ENCODE results near the gene ARPC1B.
"Not testable (repeated sequence)": the region's sequence is repeated elsewhere in the genome, so short reads cannot be mapped to it uniquely, and the experiment has no call there.

Gene ARPC1B

DNA sequence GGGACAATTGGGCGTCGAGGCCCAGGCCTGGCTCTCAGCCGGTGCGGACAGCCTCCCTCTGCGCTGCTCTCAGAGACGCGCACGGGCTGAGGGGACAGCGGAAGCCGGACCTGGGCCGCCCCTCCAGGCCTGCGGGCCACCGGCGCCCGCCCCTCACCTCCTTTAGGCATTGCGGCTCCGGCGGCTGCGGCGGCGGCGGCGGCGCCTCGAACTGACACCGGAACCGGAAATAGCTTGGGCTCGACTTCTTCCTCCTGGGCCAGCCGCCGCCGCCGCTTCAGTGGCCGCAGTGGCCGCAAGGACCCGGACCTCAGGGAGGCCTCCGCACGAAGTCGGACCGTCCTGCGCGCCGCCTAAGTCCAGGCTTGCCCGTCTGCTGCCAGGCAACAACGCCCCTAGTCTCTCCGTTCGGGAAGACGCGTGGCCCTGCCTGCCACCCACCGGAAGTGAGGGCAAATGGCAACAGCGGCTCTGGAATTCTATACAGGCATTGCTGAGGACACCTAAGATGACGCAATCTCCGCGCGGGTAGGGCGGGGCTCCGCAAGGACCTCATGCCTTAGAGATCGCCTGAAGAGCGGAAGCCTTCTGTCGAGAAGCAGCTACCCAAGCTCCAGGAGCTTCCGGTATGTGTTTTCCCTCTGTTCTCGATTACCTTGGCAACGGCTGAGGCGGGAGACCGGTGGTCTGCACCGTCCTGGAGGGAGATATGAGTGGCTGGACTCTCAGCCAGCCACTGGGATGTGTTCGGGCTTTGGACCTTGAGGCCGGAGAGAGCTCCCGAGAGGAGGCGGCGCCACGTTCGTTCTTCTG, 34.1 kb downstream of the ARPC1B start, which contains the start of the genes BUD31 and PDAP1:
BUD31 (plus strand) TSS at position 591 of the 813 bp plus-strand sequence. CDS start 2,124 bp downstream, outside the sequence.
PDAP1 (minus strand) TSS at position 219 of the 813 bp plus-strand sequence; CDS start at position 170, 49 bp downstream.
- peak within 1 kb of the TSS; percentile 95 for H3K27ac Mint-ChIP-seq
- ATAC-seq (peak; percentile 91), DNase-seq (ENCODE audit: low spot score in 2 of 2) (peak; percentile 96 to 99)
- peaks cover 82% of the 10 kb centered on the region for H3K36me3 Mint-ChIP-seq
- H3K9me3 Mint-ChIP-seq: no peaks in the 10 kb centered on the region
- peaks cover 51% of the 10 kb centered on the region for H3K4me1 Mint-ChIP-seq
- H3K4me3 Mint-ChIP-seq: peak within 1 kb of the TSS; percentile 92

DNA sequence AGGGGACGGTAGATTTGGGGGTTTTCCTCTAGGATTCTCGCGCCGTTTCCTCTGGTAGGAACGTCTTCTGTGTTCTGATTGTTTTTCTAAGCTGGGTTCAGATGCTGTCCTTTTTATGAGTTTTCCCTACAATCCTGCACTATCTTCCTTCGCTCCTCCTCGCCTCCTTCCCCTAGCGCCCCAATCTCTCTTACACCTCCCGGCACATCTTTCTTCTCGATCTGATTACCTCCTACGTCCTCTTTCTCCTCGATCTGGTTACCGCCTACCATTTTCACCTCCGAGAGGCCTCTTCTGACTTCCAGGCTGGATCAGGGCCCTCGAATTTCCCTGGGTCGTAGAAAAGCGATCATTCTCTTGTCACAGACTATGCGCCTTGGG, 34.7 kb downstream of the ARPC1B start:
- DNase-seq (ENCODE audit: low spot score in 2 of 2) (peak in 1 of 2 donors; percentile 62), ATAC-seq (peak; percentile 22)
- Mint-ChIP-seq H3K27ac (peak overlapping the region; percentile 95), H3K9me3 (no peaks in the 10 kb centered on the region), H3K36me3 (peaks cover 82% of the 10 kb centered on the region), H3K4me3 (peak overlapping the region; percentile 92), H3K4me1 (peaks cover 45% of the 10 kb centered on the region)

DNA sequence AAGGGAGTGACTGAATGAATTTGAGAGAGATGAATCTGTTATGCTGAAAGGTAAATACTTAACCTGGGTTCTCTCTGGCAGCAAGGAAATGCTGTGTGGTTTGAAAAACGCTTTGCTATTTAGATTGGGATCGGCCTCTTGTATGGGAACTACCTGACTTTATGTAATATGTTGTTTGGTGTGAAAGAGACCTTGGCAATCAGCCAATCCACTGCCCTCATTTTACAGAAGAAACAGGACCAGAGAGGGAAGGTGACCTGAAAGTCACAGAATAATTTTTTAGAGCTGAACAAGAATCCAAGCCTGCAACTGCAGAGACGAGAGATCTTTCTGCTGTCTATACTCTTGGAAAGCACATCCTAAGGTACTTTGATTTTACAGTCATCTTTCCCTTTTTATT, 35.3 kb downstream of the ARPC1B start:
- ATAC-seq (no peak), DNase-seq (ENCODE audit: low spot score in 2 of 2) (no peak)
- peak overlapping the region; percentile 95 for H3K27ac Mint-ChIP-seq
- peaks cover 82% of the 10 kb centered on the region for H3K36me3 Mint-ChIP-seq
- H3K9me3 Mint-ChIP-seq: no peaks in the 10 kb centered on the region
- H3K4me3 Mint-ChIP-seq: peak overlapping the region; percentile 92
- H3K4me1 Mint-ChIP-seq: peaks cover 42% of the 10 kb centered on the region

DNA sequence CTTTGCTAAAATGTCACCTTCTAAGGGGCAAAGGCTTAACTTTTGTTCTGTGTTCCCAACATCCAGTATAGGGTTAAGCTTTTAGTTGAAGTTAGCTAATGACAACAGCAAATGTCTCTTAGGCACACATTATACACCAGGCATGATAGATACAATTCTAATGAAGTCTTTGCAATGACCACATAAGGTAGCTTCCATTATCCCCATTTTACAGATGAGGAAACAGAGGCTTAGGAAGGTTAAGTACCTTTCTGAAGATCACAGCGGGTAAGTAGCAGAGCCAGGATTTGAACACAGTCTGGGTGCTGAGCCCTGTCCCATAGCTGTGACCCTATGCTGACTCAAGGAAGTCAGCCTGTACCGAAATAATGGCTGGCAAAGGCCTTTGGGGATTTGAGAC, 36.1 kb downstream of the ARPC1B start:
- H3K36me3 Mint-ChIP-seq: peaks cover 83% of the 10 kb centered on the region
- peaks cover 47% of the 10 kb centered on the region for H3K4me1 Mint-ChIP-seq
- DNase-seq (ENCODE audit: low spot score in 2 of 2) (no peak), ATAC-seq (no peak)
- H3K9me3 Mint-ChIP-seq: no peaks in the 10 kb centered on the region
- H3K4me3 Mint-ChIP-seq: peak overlapping the region; percentile 92
- H3K27ac Mint-ChIP-seq: peak overlapping the region; percentile 95

DNA sequence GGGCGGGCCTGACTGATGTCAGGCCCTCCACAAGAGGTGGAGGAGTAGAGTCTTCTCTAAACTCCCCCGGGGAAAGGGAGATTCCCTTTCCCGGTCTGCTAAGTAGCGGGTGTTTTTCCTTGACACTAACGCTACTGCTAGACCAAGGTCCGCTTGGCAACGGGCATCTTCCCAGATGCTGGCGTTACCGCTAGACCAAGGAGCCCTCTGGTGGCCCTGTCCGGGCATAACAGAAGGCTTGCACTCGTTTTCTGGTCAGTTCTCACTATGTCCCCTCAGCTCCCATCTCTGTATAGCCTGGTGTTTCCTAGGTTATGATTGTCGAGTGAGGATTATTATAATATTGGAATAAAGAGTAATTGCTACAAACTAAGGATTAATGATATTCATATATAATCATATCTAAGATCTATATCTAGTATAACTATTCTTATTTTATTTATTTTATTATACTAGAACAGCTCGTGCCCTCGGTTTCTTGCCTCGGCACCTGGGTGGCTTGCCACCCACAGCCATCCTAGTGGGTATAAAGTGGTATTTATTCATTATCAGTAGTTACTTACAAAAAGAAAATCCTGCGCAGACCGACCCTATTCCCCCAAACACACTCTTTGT, 41.1 kb downstream of the ARPC1B start:
- H3K4me1 Mint-ChIP-seq: peaks cover 25% of the 10 kb centered on the region
- not testable (repeated sequence) for H3K4me3 Mint-ChIP-seq; ATAC-seq; H3K9me3 Mint-ChIP-seq; DNase-seq (ENCODE audit: low spot score in 2 of 2)
- H3K27ac Mint-ChIP-seq: peak overlapping the region; percentile 74
- peaks cover 100% of the 10 kb centered on the region for H3K36me3 Mint-ChIP-seq

DNA sequence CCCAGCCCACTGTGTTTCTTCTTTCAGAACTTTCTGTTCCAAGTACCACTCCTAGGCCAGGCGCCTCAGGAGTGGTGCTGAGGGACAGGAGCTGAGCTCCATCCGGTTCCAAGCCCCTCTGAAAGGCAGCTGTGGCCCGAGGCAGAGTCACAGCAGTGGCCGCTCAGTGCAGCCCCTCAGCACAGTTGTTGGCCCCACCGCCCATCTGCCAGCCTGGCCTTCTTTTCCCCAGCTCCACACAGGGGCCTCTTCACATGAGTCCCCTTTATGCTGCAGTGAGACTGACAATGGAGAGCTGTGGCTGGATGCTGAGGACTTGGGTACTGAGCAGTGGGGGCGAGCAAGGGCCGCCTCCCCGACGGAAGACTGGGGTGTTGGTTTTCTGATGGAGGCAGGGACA, 43.7 kb downstream of the ARPC1B start:
- no peaks in the 10 kb centered on the region for H3K9me3 Mint-ChIP-seq
- H3K4me1 Mint-ChIP-seq: peaks cover 15% of the 10 kb centered on the region
- no peak overlapping the region for H3K4me3 Mint-ChIP-seq
- ATAC-seq: no peak
- no peak overlapping the region for H3K27ac Mint-ChIP-seq
- no peak for DNase-seq (ENCODE audit: low spot score in 2 of 2)
- H3K36me3 Mint-ChIP-seq: peaks cover 98% of the 10 kb centered on the region

DNA sequence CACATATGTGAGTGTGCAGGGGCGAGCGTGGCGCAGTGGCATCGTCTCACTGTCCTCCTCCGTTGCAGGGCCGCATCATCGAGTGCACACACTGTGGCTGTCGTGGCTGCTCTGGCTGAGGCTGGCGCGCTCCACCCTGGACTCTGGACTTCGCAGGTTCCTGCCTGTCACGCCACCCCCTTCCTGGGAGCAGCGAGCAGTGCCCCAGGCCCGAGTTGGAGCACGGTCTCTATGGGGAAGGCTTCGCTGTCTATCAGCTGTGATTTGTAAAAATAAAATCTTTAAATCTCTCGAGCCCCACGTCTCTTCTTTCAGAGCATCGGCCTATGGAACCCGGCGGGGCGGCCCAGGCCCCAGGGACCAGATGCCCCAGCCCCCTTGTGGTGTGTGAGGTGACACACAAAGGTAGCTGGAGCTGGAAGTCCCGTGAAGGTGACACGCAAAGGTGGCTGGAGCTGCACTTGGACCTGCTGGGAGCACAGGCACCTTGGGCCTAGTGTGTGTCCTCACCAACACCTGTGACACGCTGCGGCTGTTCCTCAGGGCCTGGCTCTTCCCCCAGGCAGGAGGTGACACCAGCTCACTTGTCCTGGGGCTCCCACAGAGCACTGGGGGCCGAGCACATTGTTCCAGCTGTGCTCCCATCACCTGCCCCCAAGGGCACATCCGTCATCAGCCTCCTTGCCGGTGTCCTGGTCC, 44.9 kb downstream of the ARPC1B start:
- H3K36me3 Mint-ChIP-seq: peaks cover 94% of the 10 kb centered on the region
- no peak overlapping the region for H3K4me3 Mint-ChIP-seq
- ATAC-seq (no peak), DNase-seq (ENCODE audit: low spot score in 2 of 2) (no peak)
- H3K27ac Mint-ChIP-seq: peak overlapping the region; percentile 48
- H3K4me1 Mint-ChIP-seq: peaks cover 14% of the 10 kb centered on the region
- H3K9me3 Mint-ChIP-seq: no peaks in the 10 kb centered on the region

DNA sequence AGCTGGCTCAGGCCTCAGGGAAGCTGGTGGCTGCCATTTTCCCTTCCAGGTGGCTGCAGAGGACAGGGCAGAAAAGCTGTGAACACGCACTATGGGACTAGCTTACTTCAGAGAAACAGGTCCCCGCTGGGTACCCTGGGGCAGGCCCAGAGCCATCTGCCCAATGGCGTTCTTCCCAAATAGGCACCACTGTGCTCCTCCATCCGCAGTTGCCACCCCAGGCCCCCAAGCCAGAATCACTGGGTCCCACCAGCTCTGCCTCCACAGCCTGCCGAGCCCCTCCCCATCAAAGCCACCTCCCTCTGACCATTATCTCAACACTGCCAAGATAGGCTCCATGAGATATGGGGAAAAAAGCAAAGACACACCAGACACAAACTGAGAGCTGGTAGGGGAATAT, 45.7 kb downstream of the ARPC1B start:
- peaks cover 90% of the 10 kb centered on the region for H3K36me3 Mint-ChIP-seq
- peaks cover 7% of the 10 kb centered on the region for H3K4me1 Mint-ChIP-seq
- no peak for ATAC-seq
- H3K27ac Mint-ChIP-seq: peak overlapping the region; percentile 48
- no peak for DNase-seq (ENCODE audit: low spot score in 2 of 2)
- no peaks in the 10 kb centered on the region for H3K9me3 Mint-ChIP-seq
- H3K4me3 Mint-ChIP-seq: no peak overlapping the region

DNA sequence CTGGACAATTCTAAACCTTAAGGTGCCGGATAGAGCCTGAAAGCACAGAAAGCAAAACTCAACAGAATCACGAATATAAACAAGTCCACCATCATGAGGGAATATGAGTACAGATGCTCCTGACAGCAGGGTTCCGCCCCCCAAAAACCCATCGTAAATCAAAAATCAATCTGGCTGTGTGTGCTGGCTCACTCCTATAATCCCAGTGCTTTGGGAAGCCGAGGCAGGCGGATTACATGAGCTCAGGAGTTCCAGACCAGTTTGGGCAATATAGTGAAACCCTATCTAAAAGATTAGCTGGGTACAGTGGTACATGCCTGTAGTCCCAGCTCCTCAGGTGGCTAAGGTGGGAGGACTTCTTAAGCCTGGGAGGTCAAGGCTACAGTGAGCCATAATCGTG, 46.5 kb downstream of the ARPC1B start:
- peaks cover 90% of the 10 kb centered on the region for H3K36me3 Mint-ChIP-seq

DNA sequence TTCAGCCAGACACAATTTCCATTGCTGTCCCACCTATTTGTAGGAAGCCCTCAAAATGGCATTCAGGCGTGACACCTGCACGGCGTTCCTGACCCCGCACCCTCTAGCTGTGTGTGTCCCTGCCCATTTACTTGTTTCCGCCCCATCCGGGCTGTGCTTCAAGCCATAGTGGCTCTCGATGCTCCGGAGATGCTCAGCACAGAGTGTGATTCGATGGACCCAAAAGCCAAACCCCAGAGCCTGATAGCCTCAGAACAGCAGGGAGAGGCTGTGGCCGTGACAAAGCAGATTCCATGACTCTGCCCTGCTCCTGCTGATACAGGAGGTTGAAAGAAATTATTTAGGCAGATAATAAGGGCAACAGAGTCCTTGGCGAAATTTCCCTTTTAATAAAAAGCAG, 47.7 kb downstream of the ARPC1B start:
- Mint-ChIP-seq H3K4me3 (no peak overlapping the region), H3K9me3 (no peaks in the 10 kb centered on the region), H3K27ac (no peak overlapping the region), H3K4me1 (no peaks in the 10 kb centered on the region), H3K36me3 (peaks cover 82% of the 10 kb centered on the region)
- ATAC-seq (no peak), DNase-seq (ENCODE audit: low spot score in 2 of 2) (no peak)

More for the DNA sequence above, 46.5 kb downstream of the ARPC1B start:
- Mint-ChIP-seq H3K27ac (no peak overlapping the region), H3K9me3 (no peaks in the 10 kb centered on the region), H3K4me1 (peaks cover 3% of the 10 kb centered on the region), H3K4me3 (no peak overlapping the region)
- DNase-seq (ENCODE audit: low spot score in 2 of 2) (no peak), ATAC-seq (no peak)

DNA sequence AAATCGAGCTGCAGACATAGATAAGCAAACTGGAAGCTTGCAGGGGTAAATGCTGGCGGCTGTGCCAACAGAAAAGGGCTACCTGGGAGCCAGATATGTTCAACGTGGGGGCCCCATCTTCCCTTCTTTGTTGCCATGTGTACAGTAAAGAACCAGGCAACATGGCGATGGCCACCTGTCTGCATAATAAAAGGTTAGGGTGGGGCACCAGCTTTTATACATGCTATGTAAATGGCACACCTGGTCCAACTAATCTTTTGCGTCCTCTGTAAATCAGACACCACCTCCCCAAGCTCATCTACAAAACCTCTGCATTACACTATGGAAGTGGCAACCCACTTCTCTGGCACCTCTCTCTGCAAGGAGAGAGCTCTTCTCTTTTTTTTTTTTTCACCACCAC, 48.1 kb downstream of the ARPC1B start:
- no peak for ATAC-seq
- H3K4me1 Mint-ChIP-seq: no peaks in the 10 kb centered on the region
- peak overlapping the region; percentile 88 for H3K27ac Mint-ChIP-seq
- peaks cover 78% of the 10 kb centered on the region for H3K36me3 Mint-ChIP-seq
- no peak overlapping the region for H3K4me3 Mint-ChIP-seq
- H3K9me3 Mint-ChIP-seq: no peaks in the 10 kb centered on the region
- no peak for DNase-seq (ENCODE audit: low spot score in 2 of 2)

DNA sequence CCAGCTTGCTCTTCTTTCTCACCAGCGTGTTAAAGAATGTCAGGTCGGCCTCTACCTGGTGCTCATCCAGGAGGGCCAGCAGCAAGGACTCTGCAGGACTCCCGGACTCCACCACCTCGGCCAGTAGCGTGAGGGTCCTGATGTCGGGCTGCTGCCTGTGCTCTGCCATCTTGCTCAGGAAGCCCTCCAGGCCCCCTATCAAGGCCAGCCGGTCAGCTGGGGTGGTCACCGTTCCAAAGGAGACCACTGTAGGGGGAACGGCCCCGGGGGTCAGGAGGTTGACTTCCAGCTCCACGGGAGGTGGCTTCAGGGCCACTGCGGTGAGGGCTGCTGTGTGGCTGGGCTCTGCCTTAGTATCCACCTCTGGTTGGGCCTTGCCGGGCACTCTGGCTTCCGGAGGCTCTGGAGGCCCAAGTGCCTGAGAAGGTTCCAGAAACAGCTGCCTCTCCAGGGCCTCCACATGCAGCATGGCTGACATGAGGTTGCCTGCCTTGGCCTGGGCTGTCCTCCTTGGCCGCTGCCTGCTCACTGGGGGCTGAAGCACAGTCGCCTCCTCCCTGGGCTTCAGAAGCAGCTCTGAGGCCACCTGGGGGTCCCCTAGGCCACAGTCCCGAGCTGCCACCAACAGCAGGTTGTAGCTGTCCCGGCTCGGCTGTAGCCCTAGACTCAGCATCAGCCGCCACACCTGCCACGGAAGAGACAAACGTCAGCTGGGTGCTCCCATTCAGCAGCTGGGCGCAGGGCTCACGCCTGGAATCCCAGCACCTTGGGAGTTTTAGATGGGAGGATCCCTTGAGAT, 50.6 kb downstream of the ARPC1B start:
- Mint-ChIP-seq H3K9me3 (no peaks in the 10 kb centered on the region), H3K4me3 (no peak overlapping the region), H3K36me3 (peaks cover 77% of the 10 kb centered on the region), H3K4me1 (no peaks in the 10 kb centered on the region), H3K27ac (no peak overlapping the region)
- ATAC-seq: no peak
- no peak for DNase-seq (ENCODE audit: low spot score in 2 of 2)

DNA sequence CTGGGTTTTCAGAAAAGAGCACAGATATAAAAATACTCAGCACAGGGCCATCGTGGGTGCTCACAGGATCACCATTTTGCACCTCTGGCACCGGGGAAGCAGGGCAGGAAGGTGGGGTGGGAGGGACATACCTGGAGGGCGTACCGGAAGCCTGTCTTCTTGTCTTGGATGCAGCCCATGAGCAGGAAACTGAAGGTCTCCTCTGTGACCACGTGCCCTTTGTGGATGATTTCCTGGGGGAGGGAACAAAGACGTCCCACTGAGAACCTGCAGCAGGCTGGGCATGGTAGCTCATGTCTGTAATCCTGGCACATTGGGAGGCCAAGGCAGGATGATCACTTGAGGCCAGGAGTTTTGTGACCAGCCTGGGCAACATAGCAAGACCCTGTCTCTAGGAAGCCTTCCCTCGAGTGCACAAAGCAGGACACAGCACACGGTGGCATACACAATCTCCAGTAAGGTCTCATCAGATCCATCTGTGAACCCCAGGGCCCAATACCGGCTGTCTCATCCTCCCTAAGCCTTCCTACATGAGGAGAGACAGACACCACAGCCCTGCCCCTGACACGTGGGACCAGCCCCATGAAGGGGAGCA, 54.5 kb downstream of the ARPC1B start:
- Mint-ChIP-seq H3K4me3 (no peak overlapping the region), H3K9me3 (no peaks in the 10 kb centered on the region), H3K27ac (peak overlapping the region; percentile 26), H3K4me1 (no peaks in the 10 kb centered on the region), H3K36me3 (peaks cover 80% of the 10 kb centered on the region)
- DNase-seq (ENCODE audit: low spot score in 2 of 2): no peak
- ATAC-seq: no peak

DNA sequence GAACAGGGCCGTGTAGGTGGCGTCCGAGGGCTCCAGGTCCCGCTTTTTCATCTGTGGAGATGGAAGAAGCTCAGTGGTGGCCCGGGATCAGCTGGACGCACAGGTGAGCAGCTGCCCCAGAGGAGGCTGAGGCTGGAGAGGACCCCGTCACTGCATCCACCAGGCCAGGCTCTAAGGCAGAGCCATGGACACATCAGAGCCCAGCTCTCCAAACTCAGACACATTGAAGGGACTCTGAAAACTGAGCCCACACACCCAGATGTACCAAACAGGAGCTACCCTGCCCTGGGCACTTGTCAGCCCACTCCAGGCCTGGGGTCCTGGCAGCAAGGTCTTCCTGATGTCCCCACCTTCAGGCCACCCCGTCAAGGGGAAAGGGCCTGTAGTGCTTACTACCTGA, 55.2 kb downstream of the ARPC1B start:
- DNase-seq (ENCODE audit: low spot score in 2 of 2): no peak
- peak overlapping the region; percentile 26 for H3K27ac Mint-ChIP-seq
- H3K9me3 Mint-ChIP-seq: no peaks in the 10 kb centered on the region
- H3K36me3 Mint-ChIP-seq: peaks cover 80% of the 10 kb centered on the region
- no peak overlapping the region for H3K4me3 Mint-ChIP-seq
- H3K4me1 Mint-ChIP-seq: no peaks in the 10 kb centered on the region
- ATAC-seq: peak; percentile 11

Measured in stimulated activated effector memory CD8-positive, alpha-beta T cell treated with anti-CD3 and anti-CD28 coated beads, Interleukin-12 subunit alpha, Interleukin-12 subunit beta, amount 100 ng/mL, for 72 hours (primary cell).